ENCODE measurements around the gene SPTBN1.

- TF ChIP-seq, protein P1, sequence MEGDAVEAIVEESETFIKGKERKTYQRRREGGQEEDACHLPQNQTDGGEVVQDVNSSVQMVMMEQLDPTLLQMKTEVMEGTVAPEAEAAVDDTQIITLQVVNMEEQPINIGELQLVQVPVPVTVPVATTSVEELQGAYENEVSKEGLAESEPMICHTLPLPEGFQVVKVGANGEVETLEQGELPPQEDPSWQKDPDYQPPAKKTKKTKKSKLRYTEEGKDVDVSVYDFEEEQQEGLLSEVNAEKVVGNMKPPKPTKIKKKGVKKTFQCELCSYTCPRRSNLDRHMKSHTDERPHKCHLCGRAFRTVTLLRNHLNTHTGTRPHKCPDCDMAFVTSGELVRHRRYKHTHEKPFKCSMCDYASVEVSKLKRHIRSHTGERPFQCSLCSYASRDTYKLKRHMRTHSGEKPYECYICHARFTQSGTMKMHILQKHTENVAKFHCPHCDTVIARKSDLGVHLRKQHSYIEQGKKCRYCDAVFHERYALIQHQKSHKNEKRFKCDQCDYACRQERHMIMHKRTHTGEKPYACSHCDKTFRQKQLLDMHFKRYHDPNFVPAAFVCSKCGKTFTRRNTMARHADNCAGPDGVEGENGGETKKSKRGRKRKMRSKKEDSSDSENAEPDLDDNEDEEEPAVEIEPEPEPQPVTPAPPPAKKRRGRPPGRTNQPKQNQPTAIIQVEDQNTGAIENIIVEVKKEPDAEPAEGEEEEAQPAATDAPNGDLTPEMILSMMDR (conservative IDR thresholded peaks at IDR 0.05; ENCODE audit: low read length), result no peak
- no peak for TF ChIP-seq EZH2phosphoT487 (IDR thresholded peaks at IDR 0.05; ENCODE audit: borderline replicate concordance, low read depth, low read length)
Measured at GRCh38 chr2:54409752-54410151, 46.4 kb upstream of the SPTBN1 start.

Data from OCI-LY7 (cell line).